GM19099 (cell line): ENCODE measurements around the gene ABHD1.
A peak's percentile ranks its signal among the peaks of the same experiment; 100 is the strongest.

ENCODE experiments used
- POLR2A ChIP-seq: IDR thresholded peaks from 3 replicates; pipeline ENCODE4 v1.6.1; 2011; ENCODE audit warnings: low read depth; ENCODE audit not compliant: insufficient read length; ENCODE audit errors: extremely low read depth

Gene ABHD1

DNA sequence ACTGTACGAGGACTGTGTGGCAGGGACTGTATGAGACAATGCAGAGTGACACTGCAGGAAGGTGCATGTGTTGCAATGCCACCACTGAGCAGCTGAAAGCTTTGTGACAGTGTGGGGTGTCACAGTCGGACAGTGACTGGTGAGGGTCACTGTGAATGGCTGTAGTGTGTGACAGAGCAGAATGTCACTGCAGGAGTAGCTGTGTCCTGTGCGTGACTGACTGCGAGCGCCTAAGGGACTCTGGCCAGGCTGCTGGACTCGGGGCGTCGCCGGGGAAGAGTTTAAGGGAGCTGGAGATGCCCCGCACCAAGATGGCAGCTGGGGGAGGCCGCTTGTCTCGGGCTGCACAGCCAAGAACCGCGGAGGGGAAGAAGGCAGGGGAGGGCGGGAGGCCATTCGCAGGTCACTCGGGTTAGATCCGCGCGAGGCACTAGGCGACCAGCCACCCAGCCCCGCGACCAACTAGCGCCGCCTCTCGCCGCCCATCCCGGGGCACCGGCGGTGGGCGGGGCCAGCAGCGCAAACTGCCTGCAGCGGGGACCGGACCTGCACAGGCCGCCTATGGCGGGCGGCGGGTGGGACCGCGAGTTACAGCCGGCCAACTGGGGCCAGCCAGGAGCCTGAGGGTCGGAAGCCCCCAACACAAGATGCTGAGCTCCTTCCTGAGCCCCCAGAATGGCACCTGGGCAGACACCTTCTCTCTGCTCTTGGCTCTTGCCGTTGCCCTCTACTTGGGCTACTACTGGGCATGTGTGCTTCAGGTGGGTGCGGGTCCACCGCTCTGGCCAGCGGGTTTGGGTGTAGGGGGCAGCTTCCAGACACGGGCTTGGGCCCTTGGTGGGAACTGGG is at the start of gene ABHD1:
Gene ABHD1 (plus strand): TSS at position 514 of the 849 bp plus-strand sequence. CDS start 134 bp downstream, at position 648.
- no peak for TF ChIP-seq POLR2A

DNA sequence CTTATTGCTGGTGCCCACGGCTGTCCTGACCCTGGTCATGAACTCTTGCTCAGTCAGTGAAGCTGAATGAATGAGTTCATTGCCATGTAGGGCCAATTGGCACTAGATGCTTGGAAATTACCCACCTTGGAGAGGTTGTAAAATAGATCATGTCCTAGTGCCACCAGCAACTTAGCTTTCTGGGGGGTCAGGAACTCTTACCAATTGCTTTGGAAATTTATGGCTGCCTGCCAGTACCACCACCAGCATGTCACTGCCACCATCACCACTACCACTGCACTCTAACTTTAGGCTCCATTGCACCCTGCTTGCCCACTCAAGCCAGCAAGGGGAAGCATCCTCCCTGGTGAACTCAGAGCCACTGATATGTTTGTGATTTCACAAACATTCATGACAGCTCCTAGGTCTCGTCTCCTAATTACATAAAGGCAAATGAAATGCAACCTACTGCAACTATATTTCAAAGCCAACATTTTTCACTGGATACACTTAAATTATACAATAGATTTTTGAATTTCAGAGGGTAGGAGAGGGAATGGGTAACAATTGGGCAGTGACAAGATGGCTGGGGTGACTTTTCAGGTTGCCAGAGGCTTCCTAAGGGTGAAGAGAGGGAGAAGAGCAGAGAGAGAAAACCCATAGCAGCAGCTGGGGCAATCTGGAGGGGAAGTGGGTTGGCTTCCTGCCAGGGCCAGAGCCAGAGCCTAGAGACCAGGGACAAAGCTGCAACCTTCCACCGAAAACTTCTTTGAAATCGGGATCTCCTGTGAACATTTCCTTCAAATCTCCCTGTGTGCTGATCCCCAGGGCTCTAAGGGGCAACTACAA is 48.7 kb upstream of the ABHD1 start:
- peak; percentile 26 for TF ChIP-seq POLR2A

DNA sequence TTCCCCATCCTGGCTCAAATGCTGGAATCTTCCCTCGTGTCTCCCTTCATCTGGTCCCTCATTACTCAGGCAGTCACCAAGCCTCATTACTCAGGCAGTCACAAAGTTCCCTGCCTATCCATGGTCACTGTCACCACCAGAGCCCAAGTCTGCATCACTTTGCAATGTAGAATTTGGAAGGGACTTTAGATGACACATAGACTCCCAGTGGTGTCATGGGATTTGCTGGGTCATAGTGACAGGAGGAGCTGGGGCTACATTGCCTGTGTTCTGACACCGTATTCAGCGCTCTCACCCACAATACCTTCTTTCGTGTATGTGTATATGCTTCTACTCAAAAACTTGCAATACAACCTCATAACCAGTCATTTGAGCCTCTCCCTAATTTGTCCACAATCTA is 47.3 kb upstream of the ABHD1 start:
- no peak for TF ChIP-seq POLR2A

DNA sequence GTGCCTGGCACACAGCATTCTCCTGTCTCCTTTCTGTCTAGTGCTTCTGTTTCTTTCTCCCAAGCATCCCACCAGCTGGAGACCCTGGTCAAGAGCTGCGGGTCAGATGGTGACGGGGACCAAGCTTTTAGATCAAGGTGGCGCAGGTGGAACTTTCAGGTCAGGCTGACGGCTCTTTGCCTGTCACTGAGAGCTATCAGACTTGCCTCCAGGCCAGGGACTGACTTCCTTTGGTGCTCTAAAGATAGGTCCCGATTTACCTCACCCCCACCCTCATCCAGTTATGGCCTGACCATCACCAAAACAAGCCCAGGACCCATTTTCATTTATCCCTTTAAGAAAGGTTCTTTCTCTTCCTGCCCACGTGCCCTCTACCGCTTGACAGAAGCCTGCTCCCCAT is 46.4 kb upstream of the ABHD1 start:
- TF ChIP-seq POLR2A: no peak

DNA sequence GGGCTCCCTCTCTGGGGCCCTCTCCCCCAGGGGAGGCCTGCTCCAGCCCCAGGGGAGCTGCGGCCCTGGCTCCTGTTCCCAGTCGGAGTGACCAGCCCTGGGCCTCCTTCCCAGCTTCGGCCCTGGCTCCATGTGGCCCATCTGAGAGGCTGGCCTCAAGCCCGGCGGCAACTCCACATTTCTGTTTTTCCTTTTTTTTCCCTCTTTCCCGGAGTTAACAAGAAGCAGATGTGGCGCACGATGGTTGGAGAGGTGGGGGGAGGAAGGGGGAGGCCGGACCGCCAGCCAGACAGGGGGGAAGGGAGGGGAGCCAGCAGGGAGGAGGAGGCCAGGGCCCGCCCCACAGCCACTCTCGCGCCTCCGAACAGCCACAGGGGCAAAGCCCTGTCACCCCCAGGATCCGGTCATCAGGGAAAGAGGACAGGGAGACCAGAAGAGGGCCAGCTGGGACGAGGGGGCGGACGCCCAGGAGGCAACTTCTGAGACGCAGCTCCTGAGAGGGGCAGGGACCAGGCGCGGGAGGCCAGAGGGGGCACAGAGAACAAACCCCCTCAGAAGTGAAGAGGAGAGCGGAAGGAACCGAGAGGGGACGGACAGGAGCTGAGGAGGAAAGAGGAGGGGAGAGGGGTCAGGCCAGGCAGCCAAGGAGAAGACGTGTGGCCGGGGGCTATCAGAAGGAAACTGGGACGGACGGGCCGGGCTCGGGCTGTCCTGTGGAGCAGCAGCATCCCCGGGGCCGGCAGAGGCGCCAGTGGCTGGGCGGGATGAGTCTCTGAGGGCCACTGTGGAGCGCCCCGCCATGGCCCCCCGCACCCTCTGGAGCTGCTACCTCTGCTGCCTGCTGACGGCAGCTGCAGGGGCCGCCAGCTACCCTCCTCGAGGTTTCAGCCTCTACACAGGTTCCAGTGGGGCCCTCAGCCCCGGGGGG is 45.1 kb upstream of the ABHD1 start, which contains the start of gene EMILIN1:
Gene EMILIN1 (plus strand): TSS at position 349 of the 928 bp plus-strand sequence. CDS start 451 bp downstream, at position 800.
- TF ChIP-seq POLR2A: no peak

DNA sequence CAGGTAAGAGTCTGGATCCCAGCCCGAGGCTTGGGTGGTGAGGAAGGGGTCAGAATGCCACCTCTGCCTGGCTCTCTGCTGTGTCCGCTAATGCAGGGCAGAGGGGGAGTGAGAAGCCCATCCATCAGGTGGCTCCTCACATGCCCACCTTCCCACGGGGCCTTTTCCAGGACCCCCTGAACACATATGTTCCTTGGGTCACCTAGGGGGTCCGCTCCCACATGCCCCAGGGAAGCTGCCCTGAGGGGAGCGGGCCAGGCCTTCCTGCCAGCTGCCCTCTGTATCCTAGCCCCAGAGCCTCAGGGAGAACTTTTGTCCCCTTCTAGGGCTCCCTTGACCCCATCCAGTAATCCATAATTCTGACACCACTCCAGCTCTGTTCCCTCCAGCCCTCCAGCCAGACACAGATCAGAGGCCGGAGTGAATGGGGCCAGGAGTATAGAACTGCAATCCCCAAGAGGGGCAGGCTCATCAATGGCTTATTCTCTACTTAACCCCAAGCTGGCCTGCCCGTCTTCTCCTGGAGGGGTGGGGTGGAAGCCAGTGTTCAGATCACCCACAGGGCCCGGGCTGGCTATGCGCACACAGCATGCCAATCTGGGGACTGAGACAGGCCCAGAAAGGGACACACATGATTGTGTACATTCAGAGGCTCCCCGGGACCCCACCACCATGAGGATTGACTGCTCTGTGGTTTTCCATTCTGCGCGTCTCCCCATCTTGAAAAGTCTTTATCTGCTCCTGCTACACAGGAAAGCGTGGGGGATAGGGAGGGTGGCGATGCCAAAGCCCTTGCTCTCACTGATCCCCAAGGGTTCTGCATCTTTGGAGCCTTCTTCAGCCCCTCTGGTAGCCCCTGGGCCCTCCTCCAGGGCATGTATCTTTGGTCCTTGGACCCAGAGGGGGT is 44.1 kb upstream of the ABHD1 start:
- TF ChIP-seq POLR2A: no peak

DNA sequence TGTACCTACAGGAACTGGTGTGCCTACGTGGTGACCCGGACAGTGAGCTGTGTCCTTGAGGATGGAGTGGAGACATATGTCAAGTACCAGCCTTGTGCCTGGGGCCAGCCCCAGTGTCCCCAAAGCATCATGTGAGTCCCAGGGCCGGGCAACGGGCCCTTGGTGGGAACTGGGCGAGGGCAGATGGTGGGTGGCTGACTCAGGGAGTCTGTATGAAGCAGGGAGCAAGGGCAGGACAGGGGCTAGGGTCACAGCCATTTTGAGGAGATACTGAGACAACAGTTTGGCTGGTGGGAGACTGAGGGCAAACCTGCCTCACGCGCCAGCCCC is 43.5 kb upstream of the ABHD1 start:
- TF ChIP-seq POLR2A: no peak

DNA sequence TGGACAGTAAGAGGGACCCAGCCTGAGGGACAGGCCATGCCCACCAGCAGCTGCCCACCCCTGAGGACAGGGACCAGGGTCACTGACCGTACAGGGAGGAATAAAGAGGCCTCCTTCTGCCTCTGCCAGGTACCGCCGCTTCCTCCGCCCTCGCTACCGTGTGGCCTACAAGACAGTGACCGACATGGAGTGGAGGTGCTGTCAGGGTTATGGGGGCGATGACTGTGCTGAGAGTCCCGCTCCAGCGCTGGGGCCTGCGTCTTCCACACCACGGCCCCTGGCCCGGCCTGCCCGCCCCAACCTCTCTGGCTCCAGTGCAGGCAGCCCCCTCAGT is 43.0 kb upstream of the ABHD1 start:
- TF ChIP-seq POLR2A: no peak

DNA sequence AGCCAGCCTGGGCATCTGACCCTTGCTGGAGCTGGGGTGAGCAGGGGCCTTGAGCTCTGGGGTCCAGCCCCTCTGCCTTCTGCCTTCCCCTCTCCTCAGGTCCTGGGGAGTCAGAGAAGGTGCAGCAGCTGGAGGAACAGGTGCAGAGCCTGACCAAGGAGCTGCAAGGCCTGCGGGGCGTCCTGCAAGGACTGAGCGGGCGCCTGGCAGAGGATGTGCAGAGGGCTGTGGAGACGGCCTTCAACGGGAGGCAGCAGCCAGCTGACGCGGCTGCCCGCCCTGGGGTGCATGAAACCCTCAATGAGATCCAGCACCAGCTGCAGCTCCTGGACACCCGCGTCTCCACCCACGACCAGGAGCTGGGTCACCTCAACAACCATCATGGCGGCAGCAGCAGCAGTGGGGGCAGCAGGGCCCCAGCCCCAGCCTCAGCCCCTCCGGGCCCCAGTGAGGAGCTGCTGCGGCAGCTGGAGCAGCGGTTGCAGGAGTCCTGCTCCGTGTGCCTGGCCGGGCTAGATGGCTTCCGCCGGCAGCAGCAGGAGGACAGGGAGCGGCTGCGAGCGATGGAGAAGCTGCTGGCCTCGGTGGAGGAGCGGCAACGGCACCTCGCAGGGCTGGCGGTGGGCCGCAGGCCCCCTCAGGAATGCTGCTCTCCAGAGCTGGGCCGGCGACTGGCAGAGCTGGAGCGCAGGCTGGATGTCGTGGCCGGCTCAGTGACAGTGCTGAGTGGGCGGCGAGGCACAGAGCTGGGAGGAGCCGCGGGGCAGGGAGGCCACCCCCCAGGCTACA is 41.4 kb upstream of the ABHD1 start:
- no peak for TF ChIP-seq POLR2A

DNA sequence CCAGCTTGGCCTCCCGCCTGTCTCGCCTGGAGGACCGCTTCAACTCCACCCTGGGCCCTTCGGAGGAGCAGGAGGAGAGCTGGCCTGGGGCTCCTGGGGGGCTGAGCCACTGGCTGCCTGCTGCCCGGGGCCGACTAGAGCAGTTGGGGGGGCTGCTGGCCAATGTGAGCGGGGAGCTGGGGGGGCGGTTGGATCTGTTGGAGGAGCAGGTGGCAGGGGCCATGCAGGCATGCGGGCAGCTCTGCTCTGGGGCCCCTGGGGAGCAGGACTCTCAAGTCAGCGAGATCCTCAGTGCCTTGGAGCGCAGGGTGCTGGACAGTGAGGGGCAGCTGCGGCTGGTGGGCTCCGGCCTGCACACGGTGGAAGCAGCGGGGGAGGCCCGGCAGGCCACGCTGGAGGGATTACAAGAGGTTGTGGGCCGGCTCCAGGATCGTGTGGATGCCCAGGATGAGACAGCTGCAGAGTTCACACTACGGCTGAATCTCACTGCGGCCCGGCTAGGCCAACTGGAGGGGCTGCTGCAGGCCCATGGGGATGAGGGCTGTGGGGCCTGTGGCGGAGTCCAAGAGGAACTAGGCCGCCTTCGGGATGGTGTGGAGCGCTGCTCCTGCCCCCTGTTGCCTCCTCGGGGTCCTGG is 40.7 kb upstream of the ABHD1 start:
- TF ChIP-seq POLR2A: no peak

DNA sequence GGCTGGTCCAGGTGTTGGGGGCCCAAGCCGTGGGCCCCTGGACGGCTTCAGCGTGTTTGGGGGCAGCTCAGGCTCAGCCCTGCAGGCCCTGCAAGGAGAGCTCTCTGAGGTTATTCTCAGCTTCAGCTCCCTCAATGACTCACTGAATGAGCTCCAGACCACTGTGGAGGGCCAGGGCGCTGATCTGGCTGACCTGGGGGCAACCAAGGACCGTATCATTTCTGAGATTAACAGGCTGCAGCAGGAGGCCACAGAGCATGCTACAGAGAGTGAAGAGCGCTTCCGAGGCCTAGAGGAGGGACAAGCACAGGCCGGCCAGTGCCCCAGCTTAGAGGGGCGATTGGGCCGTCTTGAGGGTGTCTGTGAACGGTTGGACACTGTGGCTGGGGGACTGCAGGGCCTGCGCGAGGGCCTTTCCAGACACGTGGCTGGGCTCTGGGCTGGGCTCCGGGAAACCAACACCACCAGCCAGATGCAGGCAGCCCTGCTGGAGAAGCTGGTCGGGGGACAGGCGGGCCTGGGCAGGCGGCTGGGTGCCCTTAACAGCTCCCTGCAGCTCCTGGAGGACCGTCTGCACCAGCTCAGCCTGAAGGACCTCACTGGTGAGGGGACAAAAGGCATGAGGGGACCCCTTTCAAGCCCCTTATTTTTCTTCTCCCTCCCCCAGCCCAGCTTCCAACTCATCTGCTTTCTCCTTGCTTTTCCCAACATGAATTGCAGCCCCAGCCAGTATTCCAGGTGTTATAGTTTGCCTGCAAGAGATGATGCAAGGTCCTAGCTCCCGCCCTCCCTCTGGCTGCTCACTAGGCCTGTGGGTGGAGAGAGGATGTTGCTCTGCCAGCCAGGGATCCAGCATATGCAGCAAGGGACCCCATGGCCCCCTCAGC is 40.0 kb upstream of the ABHD1 start:
- no peak for TF ChIP-seq POLR2A
